GM21360 (cell line): ENCODE results near the gene HRH1.

Source experiments
- ATAC-seq: cut with Tn5 transposase; IDR thresholded peaks from one replicate; pipeline ENCODE4 v1.9.1; 2021; ENCODE audit warnings: mild to moderate bottlenecking, moderate library complexity; ENCODE audit not compliant: unreplicated experiment

Gene HRH1

DNA sequence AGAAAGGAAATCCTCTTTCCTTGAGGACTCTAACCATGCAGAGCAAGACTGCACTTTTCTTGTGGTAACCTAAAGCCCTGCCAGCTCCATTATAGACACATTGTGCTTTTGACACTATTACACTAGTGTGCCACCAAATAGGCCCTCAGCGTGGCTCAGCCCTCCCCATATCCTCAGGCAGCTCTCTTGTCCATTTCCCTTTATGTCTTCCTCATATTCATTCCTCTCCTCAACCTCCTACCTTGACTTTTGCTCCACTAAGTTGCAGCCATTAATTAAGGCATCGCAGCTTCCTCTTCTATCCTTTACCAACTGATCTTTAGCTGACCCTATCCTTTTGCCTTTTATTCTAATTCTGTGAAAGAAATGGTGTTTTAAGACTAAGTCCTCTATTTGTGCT, 121.6 kb downstream of the HRH1 start:
- no peak for ATAC-seq

DNA sequence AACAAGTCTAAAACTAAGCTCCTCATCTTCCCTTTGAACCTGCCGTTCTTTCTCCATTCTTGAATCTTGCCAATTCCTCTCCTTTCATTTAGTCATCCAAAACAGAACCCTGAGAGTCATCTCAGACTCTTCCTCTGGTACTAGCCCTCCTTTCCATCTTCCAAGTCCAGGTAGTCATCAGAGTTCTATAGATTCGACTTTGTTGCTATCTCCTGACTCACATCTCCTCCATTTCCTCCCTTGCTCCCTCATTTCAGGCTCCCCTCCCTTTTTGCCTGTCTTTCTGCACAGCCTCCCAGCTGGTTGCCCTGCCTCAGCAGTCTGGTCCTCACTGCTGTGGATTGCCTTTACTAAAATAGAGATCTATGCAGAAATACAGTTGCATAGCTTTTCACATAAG, 122.6 kb downstream of the HRH1 start:
- no peak for ATAC-seq

DNA sequence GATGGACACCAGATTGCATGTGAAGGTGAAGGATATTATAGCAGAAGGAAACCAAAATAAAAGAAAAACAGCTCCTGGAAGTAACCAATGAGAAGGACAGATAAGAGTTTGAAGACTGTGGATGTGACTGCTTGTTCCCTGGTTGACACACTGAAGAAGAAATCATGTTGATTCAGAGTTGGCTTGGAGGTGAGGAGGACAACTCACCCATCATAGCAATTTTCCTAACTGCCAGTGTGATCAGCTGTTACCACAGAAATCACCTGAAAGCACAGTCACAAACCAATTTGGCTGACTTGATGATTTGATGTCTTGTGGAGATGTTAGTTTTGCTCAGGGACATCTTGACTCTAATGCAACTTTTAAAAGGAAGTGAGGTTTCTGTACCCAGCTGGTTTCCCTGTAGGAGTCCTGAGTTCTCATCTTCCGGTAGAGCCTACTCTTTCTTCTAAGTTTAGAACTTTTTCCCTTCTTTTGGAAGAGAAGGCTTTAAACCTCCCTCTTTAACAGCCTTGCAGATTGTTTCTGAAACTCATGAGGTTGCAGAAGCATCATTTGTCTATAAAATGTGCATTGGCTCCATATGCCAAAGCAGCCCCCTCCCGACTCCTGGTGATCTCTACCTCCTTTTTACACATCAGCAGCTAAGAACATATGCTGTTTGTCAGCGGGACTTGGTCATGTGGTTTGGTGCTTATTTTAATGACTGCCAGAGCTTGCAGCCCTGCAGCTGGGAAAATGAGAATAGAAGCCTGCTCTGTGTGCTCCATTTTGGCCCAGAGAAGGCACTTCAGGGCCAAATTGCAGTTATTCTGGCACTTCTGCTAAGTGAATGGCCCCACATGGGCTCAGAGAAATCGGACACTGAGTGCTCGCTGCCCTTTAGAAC, 128.2 kb downstream of the HRH1 start:
- ATAC-seq = no peak

DNA sequence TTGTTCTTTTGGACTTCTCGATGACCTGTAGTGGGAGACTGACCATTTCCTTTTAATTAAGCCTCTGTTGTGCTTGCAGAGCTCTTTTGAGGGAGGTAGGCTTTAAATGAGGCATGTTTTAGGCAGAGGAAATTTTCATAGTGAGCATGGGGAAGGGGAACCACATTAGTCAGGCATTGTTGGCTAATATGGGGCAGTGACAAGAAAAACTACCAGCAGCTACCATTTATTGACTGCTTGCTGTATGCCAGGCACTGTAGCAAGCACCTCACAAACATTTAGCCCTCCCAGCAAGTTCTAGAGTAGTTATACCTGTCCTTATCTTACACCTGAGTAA, 128.8 kb downstream of the HRH1 start:
- no peak for ATAC-seq

DNA sequence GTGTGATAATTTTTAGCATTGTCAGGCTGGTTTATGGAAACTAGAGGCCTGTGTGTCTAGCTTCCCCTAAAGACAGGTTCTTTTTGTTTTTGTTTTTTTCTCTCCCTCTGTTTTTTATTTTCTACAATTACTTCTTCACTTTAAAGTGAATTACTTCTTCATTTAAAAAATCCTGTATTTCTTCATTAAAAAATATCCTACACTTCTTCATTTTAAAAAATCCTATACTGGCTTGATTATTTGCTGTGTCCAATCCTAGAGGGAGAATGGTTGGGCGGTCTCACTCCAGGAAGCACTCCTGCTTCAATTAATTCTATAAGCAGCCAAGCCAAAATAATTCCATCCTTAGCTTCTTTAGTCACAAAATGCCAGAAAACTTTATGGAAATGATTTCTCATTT, 129.7 kb downstream of the HRH1 start:
- ATAC-seq = no peak

DNA sequence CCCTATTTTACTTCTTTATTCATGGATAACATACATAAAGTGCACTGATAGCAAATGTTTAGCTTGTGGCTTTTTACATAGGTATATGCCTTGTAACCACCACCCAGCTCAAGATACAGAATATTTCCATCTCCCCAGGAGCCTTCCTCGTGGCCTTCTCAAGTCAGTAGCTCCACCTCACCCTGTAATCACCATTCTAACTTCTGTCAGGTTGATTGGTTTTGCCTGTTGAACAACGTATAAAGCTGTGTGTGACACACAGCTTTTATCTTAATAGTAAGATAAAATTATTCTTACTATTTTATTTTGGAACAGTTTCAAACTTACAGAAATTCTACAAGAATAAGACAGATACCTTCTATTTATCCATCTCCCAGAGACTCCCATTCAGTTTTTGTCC, 131.2 kb downstream of the HRH1 start:
- ATAC-seq = no peak

DNA sequence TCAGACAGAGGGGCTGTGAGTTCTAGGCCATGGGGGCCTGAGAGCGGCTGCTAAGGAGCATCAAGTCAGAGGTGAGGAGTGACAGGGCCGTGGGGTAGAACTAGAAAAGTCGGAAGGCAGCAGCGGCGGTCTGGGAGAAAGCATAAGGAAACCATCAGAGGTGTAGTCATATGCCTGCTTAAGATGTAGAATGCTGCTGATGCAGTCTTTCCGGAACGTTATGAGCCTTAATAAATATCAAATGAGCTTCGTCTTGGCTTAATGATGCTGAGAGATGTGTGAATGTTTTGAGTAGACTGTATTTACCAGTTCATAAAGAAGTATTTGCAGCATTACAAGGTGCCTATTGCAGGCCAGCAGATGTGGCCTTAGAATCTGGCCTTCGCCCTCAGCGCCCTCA, 133.1 kb downstream of the HRH1 start:
- no peak for ATAC-seq

DNA sequence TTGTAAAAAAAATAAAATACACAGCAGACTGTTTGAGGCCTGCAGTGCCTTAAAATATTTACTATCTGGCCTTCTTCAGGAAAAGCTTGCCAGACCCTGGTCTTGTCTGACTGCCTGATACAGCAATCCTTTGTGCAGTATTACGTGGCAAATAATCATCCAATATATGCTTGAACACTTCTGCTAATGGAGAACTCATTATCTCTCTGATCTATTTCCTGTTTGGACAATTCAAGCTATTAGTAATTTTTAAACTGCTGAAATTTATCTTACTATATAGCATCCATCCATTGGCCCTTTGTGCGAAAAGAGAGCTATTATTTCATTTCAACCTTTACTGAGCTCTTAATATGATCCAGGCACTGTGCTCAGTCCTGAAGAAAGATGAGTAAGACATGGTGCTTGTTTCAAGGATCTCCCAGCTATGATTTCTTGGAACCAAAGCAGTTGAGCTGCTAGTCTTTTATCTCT, 133.8 kb downstream of the HRH1 start:
- no peak for ATAC-seq

DNA sequence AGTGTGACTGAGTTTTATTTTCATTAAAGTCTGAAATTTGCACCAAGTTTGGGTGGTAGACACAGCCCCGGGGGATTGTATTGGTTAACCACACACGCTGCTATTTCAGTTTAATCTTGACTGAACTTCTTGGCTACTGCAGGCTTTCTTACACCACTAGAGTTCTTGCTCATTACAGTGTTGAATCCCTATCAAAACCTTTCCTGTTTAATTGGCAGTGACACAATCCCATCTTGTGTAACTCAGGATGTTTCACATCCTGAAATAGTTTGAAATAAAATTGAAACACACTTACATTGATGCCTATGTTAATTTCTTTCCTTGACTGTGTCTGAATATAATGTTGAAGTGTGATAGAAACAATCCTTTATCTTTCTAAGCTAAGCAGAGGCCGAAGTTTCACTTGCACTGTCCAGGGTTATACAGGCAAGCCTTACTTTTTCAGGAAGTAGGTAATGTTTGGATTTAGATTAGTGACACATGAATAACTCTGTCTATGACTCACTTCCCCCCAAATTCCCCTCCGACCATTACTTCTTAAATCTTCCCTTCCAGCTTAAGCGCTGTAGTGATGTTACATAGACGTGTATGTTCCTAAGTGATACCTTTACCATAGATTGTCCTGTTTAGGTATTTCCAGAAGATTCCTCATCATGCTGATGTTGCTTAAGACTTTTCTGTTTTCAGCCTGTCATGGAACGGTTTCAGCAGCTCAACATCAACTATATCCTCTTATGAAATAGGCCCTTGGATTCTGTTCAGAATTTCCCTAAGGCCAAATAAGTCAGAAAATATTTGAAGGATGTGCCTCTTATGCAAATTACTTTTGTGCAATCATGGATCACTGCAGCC, 134.7 kb downstream of the HRH1 start:
- ATAC-seq = peak; percentile 64

DNA sequence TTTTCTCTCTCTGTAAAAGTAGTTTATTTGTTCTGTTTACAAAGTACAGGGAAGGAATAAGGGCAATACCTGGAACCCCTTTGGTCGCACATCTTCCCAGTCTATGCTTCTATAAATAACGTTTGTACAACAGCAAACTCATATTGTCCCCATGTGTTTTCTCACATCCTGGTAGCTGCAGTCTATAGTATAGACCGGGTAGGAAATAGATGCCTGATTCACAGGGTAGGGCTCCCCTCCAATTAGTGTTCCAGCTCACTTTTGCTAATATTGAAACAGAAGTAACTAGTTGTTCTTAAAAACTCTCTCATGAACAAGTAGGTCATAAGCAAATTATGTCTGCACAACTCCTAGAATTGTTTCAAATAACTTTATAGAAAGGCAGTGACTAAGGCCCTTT, 135.6 kb downstream of the HRH1 start:
- no peak for ATAC-seq

DNA sequence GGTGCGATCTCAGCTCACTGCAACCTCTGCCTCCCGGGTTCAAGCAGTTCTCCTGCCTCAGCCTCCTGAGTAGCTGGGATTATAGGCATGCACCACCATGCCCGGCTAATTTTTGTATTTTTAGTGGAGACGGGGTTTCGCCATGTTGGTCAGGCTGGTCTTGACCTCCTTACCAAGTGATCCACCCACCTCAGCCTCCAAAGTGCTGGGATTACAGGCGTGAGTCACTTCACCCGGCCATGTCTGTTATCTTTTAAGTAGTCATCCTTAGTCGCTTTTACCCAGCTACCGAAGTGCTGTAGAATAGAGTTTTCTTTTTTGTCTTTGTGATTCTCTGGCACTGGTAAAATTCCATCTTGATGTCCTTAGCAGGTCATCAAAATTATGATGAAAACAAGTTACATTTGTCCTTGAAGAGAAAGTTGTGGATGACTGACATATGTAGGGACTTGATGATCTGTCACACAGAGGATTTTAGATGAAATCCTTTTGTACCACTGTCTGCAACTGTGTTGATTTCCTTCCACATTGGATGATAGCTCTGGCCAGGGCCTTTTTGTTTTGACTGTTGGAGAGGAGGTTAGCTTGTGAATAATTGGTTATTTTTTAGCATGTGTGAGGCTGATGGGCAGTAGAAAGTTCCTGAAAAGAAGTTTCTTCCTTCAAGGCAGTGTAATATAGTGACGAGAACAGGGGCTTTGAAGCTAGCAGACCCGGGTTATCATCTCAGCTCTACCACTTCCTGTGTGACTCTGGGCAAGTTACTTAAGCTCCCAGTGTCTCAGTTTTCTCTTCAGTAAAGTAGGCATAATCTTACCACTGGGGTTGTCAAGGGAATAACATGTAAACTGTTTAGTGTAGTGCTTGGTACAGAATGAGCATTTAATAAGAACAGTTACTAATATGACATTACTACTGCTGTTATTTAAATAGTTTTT, 136.7 kb downstream of the HRH1 start:
- peak; percentile 35 for ATAC-seq

DNA sequence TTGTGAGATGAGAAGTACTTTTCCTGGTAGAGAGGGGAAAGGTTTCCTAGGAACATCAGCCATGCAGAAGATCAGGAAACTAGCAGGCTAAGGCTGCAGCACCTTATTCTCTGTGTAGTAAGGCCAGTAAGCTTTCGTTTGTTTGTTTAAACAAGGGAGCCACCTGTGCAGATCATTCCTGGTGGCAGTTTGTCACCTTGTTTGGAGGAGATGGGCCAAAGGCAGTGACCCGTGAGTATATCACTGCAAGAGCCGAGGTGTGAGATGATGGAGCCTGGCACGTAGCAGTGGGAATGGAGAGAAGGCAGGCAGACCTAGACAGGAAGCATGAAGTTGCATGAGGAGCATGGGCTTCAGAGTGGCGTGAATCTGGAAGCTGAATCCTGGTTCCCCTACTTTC, 137.5 kb downstream of the HRH1 start:
- no peak for ATAC-seq

DNA sequence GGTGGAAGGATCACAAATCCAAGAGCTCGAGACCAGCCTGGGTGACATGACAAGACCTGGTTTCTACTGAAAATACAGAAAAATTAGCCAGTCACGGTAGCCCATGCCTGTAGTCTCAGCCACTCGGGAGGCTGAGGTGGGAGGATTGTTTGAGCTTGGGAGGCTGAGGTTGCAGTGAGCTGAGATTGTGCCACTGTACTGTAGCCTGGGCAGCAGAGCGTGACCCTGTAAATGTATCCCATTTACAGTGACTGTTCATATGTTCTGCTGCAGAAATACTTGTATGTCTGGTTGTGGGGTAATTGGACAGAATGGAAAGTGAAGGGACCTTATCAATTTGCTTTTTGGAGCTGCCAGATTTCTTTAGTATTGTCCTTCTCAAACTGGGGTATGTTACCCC, 142.8 kb downstream of the HRH1 start:
- no peak for ATAC-seq

DNA sequence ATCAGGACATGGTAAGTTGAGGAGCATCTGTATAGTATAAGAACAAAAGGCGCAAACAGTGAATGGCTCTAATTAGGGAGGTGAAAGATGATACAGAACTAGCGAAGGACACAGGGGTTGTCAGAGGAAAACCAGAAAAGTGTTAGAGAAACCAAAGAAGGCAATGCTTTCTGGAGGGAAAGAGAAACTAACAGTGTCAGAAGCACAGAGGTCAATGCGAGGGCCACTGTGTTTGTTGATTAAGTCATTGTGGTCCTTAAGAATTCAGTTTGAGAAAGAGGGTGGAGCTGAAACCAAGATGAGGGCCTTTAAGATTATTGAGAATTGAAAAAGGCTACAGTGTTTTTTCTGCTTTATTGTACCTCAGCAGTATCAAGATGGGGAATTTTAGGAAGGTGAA, 146.7 kb downstream of the HRH1 start:
- peak; percentile 58 for ATAC-seq

DNA sequence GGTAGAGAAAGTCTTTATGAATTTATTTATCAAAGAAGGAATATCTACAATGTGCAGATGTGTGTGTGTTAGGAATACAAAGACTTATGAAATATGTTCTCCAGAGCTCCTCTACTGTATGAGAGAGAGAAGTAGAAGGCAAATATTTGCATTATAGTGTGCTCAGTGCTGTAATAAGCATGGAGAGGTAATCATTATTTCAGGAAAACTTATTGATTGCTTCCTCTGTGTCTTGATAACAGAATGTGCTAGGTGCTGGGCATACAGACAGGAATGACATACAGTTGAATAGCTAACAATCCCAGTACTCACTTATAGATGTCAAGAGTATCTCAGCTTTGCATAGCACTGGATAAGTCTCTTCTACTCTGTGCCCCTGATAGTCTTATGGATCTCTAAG, 148.2 kb downstream of the HRH1 start:
- ATAC-seq = no peak

DNA sequence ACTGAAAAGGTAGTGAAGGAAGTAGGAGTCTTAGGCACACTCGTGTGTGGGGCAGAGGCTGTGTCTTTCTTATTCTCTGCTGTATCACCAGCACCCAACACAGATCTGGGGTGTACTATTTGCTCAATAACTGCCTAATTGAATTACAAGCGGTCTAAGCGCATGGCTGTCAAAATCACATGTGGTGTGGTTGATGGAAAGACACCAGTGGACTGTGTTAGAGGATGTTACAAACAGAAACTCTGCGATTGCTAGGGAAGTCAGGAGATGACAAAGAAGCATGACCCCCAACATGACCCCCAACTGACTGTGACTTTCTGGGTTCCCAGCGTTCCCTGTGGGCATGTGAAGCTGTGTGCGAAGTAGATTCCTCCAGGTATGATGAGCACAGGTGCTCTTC, 149.9 kb downstream of the HRH1 start:
- ATAC-seq = no peak

DNA sequence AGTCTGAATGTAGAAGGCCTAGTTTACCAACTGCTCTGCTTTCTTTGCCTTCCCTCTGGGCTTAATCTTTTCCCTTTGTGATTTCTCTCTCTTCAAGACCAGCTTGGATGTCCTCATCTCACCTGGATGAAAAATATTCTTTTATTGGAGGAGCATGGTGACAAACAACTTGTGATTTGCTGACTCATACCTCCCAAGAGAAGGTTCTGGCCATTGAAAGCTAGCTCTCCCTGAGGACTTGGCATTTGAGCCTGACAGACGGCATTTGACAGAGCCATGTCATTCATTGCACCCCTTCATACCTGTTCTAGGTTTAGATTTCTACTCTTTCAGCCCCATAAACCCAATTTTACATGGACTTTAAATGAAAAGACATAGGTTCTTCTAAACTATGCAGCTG, 151.2 kb downstream of the HRH1 start:
- ATAC-seq = no peak

DNA sequence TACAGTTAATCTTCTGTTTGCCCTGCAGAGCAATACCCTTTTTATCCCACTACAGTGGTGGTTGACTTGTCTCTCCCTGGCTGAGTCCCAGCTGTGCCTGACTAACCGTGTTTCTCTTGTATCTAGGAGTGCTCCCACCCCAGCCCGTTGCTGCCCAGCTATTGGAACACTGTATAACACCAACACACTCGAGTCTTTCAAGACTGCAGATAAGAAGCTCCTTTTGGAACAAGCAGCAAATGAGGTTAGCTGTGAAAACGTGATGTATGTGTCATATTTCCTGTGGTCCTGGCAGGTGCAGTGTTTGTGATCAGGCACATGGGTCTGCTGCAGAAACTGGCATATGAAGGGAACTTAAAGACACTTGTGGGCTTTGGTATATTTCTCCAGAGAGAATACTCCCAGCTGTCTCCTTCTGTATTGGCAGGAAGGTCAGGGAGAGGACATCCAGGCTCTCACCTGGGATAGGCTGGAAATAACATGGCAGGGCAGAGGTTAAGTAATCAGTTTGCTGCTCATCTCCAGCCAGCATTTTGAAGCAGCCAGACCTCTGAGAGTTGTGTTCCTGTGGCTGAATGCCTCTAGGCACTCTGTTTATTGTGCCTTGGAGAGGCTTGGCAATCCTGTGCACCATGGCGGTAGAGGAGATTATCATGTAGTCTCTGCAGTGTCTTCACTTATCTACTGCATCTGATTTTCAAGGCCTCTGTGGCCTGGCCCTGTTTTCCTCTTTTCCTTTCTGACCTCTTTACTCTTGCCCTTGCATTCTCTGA, 152.7 kb downstream of the HRH1 start:
- no peak for ATAC-seq

DNA sequence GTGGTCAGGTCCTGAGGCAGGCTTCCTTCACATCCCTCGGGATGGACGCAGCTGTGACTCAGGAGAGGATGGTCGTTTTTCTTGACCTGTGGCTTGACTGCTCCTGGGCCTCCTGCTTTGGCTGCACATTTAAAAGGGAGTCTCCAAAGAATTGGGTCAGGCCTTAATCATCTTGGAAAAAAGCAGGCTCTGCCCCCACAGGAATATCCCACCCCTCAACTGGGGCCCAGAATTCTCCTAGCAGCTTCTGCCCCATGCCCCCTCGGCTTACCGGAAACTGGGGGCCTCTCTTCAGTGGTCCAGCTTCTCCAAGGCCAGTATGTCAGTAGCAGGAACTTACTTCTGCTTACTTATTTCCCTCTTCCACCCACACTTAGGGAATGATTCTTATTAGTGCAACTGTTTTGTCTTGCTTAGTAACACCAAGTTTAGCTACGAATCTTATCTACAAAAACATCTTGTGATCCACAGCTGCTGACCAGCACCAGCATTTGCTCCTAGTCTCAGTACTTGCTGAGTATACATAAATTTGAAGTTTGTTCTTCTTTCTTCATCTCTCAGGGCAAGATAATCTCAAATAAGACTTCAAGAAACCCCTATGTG, 153.6 kb downstream of the HRH1 start:
- ATAC-seq = no peak

DNA sequence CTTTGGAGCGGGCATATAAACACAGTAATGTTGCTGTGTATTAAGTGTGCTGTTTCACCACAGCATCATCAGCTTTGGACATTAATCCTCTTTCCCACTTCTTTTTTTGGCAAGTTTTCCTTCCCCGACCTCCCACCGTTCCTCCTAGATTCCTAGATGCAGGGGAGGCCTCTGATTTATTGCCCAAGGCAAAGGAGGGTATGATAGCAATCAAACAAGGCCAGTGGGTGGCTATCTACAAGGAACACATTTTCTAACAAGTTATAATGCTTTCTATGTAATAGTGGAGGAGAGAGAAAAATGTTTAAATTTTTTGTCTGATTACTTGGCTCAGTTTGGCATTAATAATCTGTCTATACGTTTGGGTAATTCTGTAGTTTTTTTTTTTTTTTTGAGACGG, 156.0 kb downstream of the HRH1 start:
- no peak for ATAC-seq
